GM18861 (cell line): Measurements from ENCODE around the gene MAT2A.
"Not testable (repeated sequence)": the region's sequence is repeated elsewhere in the genome, so short reads cannot be mapped to it uniquely, and the experiment has no call there.

Experiments
- ATAC-seq: cut with Tn5 transposase; IDR thresholded peaks from one replicate; pipeline ENCODE4 v1.9.1; 2021; ENCODE audit not compliant: unreplicated experiment

Gene MAT2A

DNA sequence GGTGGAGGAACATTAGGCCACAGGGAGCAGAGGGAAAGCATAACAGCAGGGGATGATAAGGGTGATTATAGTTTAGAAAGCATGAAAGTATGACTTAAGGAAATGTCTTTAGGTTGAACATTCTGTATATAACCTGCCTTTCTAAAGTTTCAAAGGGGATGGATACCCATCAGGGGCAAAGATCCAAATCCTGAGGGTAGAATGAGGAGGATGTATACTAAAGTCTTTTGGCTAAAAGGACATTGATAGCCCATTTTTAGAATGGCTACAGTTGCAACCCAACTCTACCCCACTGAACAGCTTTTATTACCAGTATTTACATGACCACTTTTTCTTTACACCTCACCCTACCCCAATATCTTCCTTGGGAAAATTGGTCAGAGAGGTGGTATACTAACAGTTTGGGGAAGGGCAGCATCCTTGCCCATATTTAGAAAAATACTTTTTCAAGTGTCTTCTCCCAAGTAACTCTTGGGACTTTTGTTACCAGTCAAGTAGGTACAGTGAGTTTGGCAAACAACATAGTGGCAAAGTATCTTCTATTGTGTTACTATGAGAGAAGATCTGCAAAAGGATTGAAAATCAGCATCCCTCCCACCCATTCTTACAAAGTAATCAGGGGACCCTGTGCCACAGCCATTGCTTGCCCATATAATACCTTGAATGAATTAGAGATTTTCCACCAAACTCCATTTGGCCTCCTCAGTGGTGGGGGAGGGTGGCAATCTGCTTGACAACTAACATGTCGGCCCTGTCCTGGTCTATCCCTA, 8.3 kb downstream of the MAT2A start:
- no peak for ATAC-seq

DNA sequence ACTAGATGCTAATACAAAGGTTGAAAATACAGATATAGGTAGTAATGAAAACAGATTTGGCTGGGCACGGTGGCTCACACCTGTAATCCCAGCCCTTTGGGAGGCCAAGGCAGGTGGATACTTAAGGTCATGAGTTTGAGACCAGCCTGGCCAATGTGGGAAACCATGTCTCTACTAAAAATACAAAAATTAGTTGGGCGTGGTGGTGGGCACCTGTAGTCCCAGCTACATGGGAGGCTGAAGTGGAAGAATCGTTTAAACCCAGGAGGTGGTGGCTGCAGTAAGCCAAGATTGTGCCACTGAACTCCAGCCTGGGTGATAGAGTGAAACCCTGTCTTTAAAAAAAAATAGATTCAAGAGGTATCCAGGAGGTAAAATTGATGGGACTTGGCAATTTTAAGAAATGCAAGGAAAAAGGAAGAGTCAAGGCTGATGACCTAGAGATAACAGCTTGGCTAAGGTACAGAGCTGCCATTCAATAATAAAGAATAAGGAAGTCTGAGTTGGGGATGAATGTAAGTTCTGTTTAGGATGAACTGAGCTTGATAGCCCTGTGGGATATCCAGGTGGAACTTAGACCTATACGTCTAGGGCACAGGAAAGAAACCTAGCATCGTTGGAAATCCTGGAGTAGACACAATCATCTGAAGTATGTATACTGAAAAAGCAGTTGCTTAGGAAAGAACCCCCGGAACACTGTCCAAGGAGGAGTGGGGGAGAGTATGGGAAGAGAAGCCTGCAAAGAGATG, 9.1 kb downstream of the MAT2A start:
- no peak for ATAC-seq

- ATAC-seq: no peak
These were observed 9.6 kb downstream of the MAT2A start for GRCh38 chr2:85548608-85548900.

- no peak for ATAC-seq
These were observed 10.1 kb downstream of the MAT2A start for GRCh38 chr2:85549095-85549494.

DNA sequence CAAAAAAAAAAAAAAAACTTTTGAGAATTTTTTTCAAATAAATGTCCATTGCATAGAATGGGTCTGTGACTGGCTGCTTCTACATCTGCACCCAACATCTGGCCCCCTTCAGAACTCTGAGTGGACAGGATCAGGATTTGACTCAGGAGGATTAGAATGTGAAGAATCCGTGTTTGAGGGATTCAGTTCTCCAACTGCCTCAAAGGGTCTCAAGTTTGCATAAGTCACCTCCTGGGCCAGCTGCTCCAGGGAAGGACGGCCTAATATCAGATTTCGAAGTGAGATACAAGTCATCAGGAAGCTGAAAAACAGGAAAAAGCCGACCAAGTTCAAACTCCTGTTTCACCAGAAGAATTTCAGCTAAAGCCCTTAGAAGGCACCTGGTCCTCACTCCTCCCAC, 10.9 kb downstream of the MAT2A start:
- no peak for ATAC-seq

- ATAC-seq: no peak
These were observed 11.5 kb downstream of the MAT2A start for GRCh38 chr2:85550486-85550885.

GRCh38 chr2:85551698-85552678, 13.0 kb downstream of the MAT2A start:
- ATAC-seq: peak; percentile 61

DNA sequence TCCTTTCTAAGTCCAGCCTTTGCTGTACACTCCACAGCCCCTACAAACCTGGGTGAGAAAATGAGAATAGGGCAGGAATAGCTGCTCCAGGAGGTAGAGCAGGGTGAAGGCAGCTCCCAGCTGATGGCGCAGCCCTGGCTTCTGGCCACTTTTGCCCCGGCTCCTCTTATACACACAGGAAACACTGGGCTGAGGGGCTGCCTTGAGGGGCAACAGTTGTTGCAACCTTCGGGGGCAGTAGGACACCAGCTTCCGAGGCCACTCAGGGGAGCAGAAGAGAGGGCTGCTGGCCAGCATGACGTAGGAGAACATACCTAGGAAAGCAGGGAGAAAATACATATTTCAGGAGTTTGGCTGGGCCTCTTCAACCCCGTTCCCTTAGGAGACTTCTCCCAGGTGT, 14.2 kb downstream of the MAT2A start:
- no peak for ATAC-seq

DNA sequence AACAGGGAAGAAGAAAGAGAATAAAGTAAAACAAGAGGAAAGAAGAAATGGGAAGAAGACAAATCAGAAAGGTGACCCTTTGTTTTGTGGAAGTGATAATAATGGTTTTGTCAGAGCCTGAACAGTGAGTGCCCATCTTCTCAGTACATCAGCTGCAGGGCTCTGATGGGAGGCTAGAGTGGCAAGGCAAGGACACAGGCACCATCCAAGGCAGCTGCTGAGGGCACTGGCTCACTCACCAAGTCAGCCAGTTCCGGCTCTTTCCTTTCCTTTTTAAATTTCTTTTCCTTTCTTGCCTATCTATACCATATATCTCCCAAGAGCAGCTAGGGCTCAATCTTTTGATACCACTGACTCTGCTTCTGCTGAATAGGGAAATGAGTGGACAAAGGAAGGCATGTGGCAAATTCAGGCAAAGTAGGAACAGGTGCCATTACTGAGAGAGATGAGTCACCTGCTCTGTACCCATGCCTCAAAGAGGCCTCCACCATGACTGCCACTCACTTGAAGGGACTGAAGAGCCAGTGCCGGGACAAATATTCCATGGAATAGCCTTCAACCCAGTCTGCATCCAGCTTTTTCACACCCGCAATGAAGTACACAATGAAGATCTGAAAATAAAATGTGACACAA, 16.1 kb downstream of the MAT2A start:
- no peak for ATAC-seq

DNA sequence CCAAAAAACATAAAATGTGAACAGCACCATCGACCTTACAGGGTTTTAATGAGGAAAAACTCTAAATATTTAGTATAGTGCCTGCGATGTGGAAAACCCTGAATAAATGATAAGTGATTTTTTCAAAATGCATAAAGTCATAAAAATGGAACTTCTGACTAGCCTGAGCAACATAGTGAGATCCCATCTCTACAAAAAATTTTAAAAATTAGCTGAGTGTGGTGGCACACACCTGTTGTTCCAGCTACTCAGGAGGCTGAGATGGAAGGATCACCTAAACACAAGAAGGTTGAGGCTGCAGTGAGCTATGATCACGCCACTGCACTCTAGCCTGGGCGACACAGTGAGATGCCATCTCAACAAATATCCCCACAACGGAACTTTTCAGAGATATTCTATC, 18.2 kb downstream of the MAT2A start:
- no peak for ATAC-seq

DNA sequence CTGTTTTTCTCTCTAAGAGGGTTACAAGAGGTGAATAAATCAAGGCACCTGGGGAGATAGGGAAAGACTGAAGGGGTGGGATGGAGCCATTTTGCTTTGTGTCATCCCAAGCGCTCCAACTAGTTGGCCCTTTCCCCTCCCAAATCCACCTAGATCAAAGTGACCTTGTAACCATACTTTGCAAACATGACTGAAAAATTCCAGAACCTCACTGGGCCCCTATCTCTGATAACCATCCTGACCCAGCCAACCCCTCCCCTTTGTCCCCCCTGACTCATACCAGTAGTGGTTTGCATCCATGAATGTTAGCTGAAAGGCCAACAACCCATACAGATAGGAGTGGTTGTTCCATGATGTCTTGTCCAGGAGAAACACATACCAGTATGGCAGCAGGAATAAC, 19.2 kb downstream of the MAT2A start:
- ATAC-seq: no peak

GRCh38 chr2:85560403-85560726, 21.4 kb downstream of the MAT2A start:
- not testable (repeated sequence) for ATAC-seq

- no peak for ATAC-seq
These were observed 21.9 kb downstream of the MAT2A start for GRCh38 chr2:85560812-85561279.

DNA sequence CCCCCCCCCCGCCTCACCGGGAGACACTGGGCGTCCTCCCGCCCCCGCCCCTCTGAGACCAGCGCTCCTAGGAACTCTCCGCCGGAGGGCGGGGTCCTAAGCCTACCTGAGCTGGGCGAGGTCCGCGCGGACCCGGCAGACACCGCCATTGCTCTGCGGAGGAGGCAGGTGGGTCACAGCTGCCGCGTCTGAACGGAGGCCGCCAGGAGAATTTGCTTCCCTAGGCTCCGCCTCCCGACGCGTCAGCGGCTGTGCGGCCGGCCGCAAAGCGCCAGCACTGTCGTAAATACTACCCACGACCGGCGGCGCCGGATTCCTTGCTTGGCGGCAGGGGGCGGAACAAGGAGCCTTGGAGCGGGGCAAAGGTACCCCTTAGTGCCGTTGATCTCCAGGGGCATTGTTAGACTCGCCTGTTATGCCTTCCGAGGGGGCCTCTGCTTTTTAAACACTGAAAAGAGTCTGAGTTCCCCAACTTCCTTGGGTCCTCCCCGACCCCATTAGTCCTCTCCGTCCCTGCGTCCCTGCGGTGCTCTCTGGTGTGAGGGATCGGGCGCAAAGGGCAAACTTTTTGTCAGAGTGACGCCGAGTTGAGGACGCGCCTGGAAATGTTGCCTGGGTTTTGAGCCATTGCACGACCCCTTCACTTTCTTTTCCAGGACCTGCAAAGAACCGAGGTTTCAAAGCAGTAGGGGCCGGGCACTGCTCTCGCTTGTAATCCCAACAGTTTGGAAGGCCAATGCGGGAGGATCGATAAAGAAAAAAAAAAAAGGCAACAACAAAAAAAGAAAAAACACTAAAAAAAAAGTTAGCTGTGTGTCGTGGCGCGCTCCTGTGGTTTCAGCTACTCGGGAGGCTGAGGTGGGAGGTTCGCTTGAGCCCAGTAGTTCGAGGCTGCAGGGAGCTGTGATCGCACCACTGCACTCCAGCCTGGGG, 22.6 kb downstream of the MAT2A start, which contains the start of gene GGCX:
Gene GGCX (minus strand): TSS at position 214 of the 933 bp plus-strand sequence. CDS start 65 bp downstream, at position 149.
- peak; percentile 92 for ATAC-seq

- ATAC-seq: no peak
These were observed 25.2 kb downstream of the MAT2A start for GRCh38 chr2:85564144-85564563.

- ATAC-seq: no peak
These were observed 27.3 kb downstream of the MAT2A start for GRCh38 chr2:85566265-85566664.

GRCh38 chr2:85575739-85576138, 36.8 kb downstream of the MAT2A start:
- no peak for ATAC-seq

GRCh38 chr2:85577063-85577385, 38.1 kb downstream of the MAT2A start:
- no peak for ATAC-seq

DNA sequence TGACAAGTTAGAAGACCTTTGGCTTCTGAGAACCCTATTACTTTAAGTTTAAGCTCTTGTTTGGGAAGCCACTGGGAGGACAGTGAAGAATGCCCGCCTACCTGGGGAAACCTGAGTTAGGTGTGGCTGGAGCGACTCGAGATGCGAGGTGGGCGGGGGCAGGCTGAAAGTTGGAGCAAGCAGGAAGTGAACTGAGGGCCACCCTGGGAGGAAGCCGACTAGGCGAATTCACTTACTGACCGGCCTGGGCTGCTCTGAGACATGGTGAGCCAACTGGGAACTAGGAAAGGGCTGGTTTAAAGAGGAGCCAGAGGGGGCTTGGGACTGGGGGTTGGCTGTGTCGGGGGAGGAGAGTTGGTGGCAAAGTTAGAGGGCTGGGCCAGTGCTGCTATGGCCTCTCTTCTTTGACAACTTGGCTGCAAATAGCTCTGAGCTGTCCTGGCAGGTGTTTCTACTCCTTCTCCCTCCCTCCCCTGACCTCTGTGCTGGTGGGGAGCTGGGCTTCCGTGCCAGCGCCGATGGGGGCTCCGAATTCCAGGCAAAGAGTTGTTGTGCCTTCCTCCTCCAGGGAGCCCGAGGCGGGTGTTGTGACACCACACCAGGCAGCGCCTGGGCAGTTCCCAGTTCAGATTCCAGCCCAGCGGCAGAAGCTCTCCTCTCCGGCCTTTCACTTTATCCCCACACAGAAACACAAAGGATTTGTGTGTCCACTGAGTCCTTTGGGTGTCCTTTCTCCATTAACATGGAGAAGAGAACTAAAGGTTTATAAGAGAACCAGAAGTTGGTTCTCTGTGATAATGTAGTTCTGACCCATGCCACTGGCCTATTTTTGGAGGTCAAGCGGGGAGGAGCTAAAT, 38.6 kb downstream of the MAT2A start, which contains the start of gene VAMP8:
Gene VAMP8 (plus strand): TSS at position 201 of the 857 bp plus-strand sequence. CDS start 61 bp downstream, at position 262.
- peak; percentile 50 for ATAC-seq
